GM19043 (cell line): ENCODE data around the gene DNAJB1.
"Not testable (repeated sequence)": the region's sequence is repeated elsewhere in the genome, so short reads cannot be mapped to it uniquely, and the experiment has no call there.

Experiments used
- ATAC-seq: cut with Tn5 transposase; IDR thresholded peaks from one replicate; pipeline ENCODE4 v1.9.1; 2021; ENCODE audit warnings: low read depth; ENCODE audit not compliant: unreplicated experiment

Gene DNAJB1

DNA sequence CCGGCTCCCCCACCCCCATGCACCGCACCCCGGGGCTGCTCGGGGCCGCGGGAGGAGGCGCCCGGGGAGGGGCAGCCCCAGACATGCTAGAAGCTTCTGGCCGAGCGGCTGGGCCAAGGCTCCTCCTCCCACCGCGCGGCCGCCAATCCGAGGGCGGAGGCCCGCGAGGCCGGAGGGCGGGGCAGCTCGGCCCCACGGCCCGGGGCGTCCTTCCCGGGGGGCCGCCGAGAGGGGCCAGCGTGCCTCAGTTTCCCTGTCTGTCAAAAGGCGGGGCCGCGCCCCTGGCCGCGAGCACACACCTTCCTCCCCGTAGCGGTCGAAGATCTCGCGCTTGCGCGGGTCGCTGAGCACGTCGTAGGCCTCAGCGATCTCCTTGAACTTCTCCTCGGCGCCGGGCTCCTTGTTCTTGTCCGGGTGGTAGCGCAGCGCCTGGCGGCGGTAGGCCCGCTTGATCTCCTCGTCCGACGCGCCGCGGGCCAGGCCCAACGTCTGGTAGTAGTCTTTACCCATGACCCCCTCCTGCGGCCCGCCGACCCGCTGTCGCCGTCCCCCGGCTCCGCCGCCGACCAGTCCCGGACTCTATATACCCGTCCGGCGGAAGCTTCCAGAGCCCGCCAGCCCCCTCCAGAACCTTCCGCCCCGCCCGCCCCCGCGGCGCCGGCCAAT, at the start of gene DNAJB1:
Gene DNAJB1 (minus strand): TSS at position 558 of the 666 bp plus-strand sequence. CDS start 48 bp downstream, at position 510.
- ATAC-seq: peak; percentile 50

DNA sequence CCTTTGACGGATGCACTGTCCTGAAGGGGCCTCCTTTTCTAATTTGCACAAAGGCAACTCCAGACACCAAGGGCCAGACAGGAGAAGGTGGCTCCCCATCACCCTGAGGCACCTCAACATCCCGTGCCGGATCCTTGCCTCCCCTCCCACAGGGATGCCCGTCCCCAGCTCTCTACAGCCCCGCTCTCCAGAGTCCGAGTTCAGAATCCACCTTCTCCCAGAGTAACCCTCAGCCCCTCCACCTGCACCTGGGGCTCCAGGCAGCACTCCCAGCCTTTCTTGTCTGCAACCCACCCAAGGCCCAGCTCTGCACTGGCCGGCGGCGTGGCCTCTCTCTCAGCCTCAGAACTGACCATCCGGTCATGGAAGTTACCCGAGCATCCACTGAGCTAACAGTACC, 48.9 kb upstream of the DNAJB1 start:
- ATAC-seq: no peak

DNA sequence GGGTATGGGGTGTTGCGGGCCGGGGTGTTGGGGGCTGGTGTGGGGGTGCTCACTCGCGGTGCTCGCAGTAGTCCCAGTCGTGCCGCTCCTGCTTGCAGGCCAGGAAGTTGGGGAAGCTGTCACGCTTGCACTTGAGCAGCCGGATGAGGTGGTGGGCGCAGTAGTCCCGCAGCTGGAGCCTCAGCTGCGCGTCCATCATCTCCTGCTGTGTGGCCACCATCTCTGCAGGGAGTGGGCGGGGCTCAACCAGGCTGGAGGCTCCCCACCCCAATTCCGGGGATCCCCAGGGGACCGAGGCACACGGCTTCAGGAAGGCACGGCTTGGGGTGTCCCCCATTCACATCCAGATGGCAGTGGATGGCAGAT, 48.5 kb upstream of the DNAJB1 start:
- no peak for ATAC-seq

DNA sequence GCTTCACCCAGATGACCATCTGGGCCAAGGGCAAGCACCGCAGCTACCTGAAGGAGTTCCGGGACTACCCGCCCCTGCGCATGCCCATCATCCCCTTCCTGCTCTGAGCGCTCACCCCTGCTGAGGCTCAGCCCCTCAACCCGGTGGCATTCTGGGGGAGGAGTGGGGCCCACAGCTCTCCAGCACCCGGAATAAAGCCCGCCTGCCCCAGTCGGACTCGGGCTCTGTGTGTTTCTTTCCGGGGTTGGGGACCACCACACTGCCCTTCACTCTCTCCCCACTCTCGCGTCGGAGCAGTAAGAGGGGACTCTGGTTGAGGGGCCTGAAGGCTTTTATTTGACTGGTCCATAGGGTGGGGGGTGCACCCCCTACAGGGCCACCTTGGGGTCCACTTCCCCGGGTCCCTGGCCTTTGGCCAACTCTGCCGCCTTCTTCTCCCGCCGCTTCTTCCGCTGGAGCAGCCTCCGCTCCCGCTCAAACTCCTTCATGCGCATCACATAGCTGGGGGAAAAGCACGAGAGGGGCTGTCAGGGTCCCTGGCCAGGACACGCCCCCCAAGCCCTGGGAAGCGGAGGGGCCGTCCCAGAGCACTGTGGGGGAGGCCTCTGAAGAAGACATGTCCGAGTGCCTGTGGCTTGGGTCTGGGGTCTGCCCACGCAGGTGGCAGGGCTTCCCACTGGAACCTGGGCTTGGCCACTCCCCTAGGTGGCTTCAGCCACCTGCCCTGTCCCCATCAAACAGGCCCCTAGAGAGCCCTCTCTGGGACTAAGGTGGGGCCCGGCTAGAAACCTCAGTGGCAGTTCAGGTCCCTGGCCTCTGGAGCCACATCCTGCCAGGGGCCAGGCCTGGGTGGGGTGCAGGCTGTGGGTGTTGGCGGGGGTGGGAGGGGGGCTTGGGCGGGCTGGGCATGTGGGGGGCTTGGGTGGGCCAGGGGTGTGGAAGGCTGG, 47.8 kb upstream of the DNAJB1 start:
- no peak for ATAC-seq

DNA sequence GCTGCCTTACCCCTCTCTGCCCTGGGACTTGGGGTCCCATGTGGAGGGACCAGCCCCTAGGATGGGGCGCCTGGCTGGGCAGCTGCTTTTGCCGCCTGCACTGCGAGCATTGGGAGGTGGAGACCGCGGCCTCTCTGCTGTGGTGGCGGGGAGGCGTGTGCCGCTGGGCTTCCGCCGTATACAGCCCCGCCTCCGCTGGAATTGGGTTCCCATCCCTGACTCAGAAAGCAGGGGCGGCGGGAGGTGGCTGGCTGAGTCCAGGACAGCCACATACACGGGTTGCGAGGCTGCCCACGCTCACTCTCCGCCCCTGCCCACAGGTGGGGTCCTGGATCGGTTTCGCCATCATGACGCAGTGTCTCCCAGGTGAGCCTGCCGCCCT, 47.1 kb upstream of the DNAJB1 start:
- ATAC-seq: no peak

DNA sequence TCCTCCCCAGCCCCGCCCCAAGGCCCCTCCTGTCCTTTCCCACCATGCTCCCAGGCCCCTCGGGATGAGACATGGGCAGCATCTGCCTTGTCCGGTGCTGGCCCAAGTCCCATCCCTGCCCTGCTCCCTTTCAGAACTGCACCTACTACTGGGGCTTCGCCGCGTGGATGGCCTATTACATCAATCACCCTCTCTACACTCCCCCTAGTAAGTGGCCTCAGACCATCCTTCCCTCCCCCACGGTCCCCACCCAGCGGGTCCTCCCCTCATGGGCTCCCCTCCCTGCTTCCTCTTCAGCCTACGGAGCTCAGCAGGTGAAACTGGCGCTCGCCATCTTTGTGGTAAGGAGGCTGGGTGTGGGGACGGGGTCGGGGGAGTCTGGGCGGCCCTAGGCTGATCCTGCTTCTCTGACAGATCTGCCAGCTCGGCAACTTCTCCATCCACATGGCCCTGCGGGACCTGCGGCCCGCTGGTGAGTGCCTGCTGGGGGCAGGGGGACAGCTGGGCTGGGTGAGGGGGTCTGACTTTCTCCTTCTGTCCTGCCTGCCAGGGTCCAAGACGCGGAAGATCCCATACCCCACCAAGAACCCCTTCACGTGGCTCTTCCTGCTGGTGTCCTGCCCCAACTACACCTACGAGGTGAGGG, 46.6 kb upstream of the DNAJB1 start:
- ATAC-seq: not testable (repeated sequence)

DNA sequence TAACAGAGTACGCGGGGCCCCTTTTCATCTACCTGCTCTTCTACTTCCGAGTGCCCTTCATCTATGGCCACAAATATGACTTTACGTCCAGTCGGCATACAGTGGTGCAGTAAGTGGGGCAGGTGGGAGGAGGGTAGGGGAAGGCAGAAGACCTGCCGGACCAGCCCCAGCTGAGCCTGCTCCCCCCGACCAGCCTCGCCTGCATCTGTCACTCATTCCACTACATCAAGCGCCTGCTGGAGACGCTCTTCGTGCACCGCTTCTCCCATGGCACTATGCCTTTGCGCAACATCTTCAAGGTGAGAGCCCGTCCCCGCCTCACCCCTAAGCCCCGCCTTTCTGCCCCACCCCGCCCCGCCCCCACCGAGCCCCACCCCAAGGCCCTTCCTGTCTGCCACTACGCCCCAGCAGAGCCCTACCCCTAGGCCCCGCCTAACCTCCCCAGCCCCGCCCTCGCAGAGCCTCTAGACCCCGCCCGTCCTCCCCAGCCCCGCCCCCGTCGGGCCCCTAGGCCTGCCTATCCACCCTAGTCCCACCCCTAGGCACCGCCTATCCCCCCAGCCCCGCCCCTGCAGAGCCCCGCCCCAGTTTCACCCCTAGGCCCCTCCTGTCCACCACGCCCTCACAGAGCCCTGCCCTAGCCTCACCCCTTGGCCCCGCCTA, 45.9 kb upstream of the DNAJB1 start:
- ATAC-seq: no peak

DNA sequence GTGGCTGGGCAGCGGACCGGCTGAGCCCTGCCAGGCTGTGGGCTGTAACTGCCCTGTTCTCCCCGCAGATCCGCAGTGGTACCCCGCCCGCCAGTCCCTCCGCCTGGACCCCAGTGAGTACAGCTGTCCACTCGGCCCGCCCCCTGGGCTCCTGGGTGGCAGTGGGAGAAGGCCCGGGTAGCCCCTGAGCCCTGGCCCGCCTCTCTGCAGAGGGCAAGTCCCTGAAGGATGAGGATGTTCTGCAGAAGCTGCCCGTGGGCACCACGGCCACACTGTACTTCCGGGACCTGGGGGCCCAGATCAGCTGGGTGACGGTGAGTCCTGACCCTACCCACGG, 45.4 kb upstream of the DNAJB1 start:
- ATAC-seq: no peak

DNA sequence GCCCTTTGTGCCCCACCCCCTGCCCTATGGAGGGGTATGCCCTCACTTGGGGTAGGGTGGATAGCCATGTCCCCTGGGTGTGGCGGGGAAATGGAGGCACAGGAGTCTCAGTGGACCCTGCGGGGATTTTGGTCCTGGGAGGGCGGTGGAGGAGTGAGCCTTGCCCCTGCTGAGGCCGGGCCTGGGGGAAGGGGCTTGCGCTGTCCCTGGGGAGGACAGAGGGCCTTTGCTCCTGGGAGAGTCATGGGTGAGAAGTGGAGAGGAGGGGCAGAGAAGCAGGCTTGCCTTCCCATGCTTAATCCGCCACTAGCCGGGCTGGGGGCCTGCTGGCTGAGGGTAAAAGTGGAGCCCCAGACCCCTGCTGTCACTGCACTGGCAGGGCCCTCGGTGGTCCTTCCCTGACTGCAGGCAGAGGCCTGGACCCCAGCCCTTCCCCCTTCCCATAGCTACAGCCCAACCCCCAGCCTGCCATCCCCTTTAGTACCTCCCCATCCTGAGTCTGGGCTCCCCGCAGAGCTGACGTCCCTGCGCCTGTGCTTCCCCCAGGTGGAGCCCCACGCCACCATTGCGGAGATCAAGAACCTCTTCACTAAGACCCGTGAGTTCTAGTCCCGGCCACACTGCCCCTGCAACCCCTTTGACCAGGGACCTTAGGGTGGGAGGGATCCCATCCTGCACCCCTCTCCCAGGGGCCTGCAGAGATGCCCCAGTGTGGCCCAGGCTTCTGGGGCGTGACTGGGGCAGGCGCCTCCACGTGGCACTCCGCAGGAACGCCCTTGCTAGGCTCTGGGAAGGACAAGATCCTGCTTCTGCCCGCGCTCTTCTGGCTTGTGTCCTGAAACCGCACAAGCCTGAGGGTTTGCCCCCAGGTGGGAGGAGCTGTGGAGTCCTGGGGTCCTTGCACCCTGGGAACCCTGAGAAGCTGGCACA, 44.7 kb upstream of the DNAJB1 start:
- ATAC-seq: no peak

DNA sequence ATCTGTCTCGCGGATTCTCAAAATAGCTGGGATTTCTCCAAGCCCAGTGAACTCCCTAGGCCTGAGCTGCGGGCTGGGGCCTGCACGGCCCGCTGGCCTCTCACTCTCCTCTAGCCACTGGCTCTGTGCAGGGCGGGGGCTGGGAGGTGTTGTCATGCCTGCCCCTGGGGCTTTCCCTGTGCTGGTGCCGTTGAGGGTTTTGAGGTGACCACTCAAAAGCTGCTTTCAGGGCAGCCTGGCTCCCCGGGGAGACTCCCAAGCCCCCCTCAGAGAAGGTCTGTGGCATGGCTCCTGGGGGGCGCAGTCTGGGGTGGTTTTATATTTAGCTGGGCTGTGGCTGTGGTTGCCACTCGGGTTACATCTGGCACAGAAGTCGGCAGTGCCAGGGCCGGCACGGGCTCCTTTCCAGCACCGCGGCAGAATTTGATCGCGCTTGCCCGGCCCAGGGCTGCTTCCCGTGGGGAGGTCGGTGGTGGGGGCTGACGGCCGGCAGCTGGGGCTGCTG, 43.7 kb upstream of the DNAJB1 start:
- no peak for ATAC-seq

DNA sequence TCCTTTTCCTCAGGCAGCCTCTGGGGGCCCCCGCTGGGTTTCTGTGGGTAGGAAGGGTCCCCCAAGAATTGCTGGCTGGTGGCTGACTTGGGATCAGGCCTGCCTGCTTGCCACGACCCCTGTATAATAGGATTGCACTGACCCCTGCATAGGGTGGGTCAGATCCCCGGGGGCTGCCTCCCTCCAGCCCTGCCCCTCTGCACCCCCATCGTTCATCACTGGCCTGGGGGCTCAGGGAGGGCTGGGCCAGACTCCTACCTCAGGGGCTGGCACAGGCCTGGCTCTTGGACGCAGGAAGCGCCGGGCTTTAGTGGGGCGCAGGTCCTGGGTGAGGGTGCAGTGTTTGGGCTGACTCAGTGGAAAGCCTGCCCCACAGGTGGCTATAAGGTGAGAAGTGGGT, 43.1 kb upstream of the DNAJB1 start:
- no peak for ATAC-seq

DNA sequence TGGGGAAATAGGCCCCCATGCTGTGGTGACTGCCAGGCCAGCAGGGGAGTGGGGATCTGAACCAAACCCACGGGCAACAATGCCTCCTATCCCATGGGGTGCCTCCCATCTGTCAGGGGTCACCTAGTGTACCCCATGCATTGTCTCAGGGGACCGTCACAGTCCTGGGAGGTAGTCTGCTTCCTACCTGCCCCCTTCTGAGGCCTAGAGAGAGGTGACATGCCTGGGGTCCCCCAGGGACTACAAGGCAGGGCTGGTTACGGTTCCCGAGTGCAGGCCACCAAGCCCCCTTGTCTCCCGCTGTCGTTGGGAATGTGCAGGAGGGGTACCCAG, 42.5 kb upstream of the DNAJB1 start:
- ATAC-seq: no peak

DNA sequence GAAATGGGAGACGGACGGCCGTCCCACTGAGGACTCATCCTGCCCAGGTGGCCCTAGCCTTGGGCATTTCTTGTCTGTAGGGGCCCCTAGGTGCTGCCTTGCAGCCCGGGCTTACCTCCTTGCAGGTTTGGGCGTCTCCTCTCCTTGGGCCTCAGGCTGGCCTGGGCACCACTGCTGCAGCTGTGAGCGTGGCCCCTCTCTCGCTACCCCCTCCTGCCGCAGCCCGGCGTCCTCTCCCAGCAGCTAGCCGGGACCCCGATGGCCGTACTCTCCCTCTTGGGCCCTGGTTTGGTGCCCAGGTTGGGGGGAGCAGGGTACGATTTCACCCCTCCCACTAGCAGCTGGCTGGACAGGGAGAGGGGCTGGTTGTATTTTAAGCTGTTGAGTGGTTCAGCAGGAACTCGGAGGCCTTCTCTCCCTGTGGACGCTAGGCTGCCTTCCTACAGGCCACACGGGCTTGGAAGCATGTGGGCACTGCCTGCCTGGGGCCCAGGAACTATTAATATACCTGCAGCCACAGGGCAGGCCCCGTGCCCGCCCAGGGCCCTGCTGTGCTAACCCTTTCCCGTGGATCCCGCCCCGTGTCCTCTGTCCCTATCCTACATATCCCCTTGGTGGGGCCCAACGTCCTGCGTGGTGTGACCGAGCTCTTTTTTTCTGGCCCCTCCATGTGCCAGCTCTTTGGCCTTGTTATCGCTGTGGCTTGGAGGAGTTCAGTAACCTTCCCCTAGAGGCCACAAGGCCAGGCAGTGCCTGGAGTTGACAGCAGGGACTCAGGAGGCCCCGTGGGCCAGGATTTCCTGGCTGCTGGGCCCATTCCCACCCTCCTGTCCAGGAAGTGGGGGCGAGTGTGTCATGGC, 41.9 kb upstream of the DNAJB1 start:
- ATAC-seq: no peak

DNA sequence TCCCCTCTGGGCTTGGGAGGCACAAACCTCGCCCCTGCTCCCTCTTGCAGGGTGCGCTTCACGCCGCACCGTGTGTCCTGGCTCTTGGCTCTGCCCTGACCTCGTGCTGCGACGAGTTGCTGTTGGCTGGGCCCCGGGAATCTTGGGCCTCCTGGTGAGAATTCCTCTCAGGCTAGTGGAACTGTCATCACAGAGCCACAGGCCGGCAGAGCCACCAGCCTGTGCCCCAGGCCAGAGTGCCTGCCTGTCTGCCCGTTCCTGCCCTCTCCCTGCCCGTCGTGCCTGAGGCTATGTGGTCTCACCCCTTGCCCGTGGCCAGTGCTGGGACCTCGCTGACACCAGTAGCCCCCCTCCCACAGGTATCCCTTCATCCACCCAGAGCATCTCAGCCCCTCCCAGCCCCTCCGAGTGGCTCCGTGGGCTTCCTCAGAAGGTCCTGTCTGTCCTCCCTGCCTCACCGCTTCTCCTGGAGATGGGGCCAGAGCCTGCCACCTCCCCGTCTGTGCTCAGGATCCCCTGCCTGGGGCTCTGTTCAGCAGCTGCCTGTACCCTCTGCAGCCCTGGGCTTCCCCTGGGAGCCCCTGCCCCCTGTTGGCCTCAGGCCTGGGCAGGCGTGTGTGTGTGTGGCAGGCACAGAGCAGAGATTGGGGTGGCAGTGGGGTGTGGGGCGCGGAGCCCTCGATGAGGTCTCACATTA, 40.3 kb upstream of the DNAJB1 start:
- ATAC-seq: no peak

DNA sequence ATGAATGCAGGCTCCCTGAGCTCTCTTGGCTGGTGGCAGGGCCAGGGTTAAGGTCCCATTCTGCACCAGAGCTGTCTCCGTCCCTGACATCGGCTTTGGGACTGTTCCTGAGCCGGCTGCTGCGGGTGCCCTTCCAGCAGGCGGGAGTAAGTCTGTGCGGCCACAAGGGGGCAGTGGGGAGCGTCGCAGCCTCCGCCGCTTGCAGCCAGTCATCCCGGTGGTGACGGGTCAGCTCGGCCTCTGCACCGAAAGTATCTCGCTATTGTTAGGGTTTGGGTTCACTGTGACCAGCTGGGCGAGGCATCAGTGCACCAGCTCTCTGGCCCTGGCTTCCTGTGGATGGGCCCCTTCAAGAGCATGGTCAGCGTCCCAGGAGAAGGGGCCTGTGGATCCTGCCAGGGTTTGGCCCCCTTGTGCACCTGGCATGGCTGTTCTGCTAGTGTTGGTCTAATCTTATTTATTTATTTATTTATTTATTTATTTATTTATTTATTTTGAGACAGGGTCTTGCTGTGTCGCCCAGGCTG, 38.5 kb upstream of the DNAJB1 start:
- no peak for ATAC-seq

DNA sequence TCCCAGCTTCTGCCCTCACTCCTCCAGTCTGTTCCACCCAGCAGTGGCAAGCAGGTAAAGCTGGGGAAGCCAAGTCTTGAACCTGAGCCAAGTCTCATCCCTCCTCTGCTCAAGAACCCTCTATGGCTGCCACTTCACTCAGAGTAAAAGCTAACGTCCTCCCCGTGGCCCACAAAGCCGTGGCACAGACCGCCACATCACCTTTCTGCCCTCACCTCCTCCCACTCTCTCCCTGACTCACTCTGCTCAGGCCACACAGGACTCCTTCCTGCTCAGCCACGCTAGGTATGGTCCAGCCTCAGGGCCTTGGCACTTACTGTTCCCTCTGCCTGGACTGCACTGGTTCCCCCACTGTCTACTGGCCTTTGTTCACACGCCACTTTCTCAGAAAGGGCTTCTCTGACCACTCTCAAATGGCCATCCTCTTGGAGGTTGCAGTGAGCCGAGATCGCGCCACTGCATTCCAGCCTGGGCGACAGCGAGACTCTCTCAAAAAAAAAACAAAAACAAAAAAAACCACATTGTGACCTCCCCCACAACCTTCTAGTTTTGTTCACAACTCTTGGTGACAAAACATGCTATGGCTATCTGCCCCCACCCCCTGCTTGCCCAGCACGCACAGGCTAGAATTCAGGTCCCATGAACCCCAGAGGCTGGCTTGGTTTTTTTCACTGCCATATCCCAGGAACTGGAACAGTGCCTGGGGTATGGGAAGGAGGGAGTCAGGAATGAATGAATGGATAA, 37.9 kb upstream of the DNAJB1 start:
- no peak for ATAC-seq

DNA sequence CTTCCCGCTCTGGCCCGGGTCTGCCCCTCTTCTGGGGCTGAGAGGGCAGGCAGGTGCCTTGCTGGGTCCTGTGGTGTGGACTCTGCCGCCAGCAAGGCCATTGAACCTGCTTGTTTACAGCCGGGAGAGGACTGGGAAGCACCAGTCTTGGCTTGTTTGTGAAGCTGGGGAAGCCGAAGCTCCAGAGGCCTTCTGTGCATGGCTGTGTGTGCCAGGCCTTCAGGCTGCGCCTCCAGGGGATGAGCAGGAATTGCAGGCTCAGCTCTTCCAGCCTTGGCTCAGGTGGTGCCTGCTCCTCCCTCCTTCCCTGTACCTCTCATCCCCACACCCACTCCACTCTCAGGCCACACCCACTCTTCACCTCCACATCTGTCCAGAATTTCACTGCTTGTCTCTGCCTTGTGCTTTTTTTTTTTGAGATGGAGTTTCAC, 36.2 kb upstream of the DNAJB1 start:
- ATAC-seq: no peak

DNA sequence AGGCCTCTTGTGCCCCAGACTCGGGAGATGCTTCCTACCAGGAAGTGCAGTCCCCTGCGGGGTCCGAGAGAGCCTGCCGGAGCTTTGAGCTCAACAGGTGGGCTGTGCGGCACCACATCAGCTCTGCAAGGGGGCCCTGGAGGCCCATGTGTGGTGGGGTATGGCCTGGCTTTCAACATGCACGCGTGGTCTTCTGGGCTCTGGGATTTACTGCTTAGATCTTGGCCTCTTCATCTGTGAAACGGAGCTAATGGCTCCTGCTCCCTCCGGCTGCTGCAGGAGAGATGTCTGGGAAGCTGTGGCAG, 35.7 kb upstream of the DNAJB1 start:
- ATAC-seq: no peak
